A549 (cell line): ENCODE data around the gene FXYD4.

Source experiments
- JUNB ChIP-seq: fragments of >200 bp; sonication (Bioruptor Twin); formaldehyde crosslinking; IDR thresholded peaks from 2 replicates; pipeline ENCODE4 v1.6.1; 2016
- POLR2A ChIP-seq: IDR thresholded peaks from 2 replicates; pipeline ENCODE4 v1.6.1; 2012; ENCODE audit warnings: mild to moderate bottlenecking, low read length
- RAD21 ChIP-seq, 2 experiments: fragments of >200 bp in 1 of 2; sonication (Bioruptor Twin) in 1 of 2; formaldehyde crosslinking in 1 of 2; IDR thresholded peaks in 1 of 2; conservative IDR thresholded peaks in 1 of 2; 2 replicates in 1 of 2; 3 replicates in 1 of 2; pipeline ENCODE4 v1.6.1; 2012 to 2018; ENCODE audit warnings: inconsistent platforms in 1 of 2
- RNF2 ChIP-seq: fragments of 200-600 bp; sonication (generic); IDR thresholded peaks from 2 replicates; pipeline ENCODE4 v1.6.1; 2016; ENCODE audit warnings: low read depth, mild to moderate bottlenecking, antibody characterized with exemption, moderate library complexity, borderline replicate concordance
- SMC3 ChIP-seq: fragments of >200 bp; sonication (Bioruptor Twin); formaldehyde crosslinking; IDR thresholded peaks from 3 replicates; pipeline ENCODE4 v1.6.1; 2018; ENCODE audit warnings: inconsistent platforms
- TP53 ChIP-seq: fragments of 250-450 bp; sonication (Bioruptor Pico); IDR thresholded peaks from 2 replicates; pipeline ENCODE4 v1.5.0; 2021; ENCODE audit warnings: mild to moderate bottlenecking, moderate library complexity
- TF ChIP-seq, protein P1 (sequence below): fragments of >200 bp; sonication (Bioruptor Twin); formaldehyde crosslinking; IDR thresholded peaks from 3 replicates; pipeline ENCODE4 v1.5.1; 2016
- TF ChIP-seq, protein P2 (sequence below): fragments of 150-350 bp; IDR thresholded peaks from 2 replicates; pipeline ENCODE4 v1.6.1; 2014; ENCODE audit warnings: low read depth, mild to moderate bottlenecking, low read length

DNA sequence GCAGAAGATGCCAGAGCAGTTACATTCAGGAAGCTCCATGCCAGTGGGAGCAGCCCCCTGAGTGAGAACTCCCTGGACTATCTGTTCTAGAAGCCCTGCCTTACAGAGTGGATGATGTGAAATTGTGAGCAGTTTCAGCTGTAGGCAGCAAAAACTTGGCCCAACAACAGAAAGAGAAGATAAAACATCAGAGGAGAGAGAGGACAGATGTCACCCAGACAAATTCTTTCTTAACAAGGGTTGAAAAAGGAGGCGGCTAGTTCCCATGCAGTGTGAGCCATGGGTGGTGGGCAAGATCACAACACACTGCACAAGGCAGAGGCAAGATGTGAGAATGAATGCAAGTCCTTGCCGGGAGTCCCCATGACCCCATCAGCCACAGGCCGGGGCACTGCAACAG, 46.6 kb upstream of the FXYD4 start:
- TF ChIP-seq RNF2: no peak
- TF ChIP-seq, protein P1, sequence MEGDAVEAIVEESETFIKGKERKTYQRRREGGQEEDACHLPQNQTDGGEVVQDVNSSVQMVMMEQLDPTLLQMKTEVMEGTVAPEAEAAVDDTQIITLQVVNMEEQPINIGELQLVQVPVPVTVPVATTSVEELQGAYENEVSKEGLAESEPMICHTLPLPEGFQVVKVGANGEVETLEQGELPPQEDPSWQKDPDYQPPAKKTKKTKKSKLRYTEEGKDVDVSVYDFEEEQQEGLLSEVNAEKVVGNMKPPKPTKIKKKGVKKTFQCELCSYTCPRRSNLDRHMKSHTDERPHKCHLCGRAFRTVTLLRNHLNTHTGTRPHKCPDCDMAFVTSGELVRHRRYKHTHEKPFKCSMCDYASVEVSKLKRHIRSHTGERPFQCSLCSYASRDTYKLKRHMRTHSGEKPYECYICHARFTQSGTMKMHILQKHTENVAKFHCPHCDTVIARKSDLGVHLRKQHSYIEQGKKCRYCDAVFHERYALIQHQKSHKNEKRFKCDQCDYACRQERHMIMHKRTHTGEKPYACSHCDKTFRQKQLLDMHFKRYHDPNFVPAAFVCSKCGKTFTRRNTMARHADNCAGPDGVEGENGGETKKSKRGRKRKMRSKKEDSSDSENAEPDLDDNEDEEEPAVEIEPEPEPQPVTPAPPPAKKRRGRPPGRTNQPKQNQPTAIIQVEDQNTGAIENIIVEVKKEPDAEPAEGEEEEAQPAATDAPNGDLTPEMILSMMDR: no peak
- TF ChIP-seq POLR2A: no peak
- TF ChIP-seq TP53 (CRISPR knock-in tag): no peak
- TF ChIP-seq SMC3: no peak
- no peak for TF ChIP-seq JUNB
- TF ChIP-seq, protein P2, sequence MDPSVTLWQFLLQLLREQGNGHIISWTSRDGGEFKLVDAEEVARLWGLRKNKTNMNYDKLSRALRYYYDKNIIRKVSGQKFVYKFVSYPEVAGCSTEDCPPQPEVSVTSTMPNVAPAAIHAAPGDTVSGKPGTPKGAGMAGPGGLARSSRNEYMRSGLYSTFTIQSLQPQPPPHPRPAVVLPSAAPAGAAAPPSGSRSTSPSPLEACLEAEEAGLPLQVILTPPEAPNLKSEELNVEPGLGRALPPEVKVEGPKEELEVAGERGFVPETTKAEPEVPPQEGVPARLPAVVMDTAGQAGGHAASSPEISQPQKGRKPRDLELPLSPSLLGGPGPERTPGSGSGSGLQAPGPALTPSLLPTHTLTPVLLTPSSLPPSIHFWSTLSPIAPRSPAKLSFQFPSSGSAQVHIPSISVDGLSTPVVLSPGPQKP: no peak
- no peak for TF ChIP-seq RAD21 (conservative IDR thresholded peaks at IDR 0.05 in 1 of 2, IDR thresholded peaks at IDR 0.05 in 1 of 2)
